PC-9 (cell line): ENCODE results near the gene FUT1.

Experiments
- EZH2 ChIP-seq: fragments of 200-600 bp; sonication (generic); IDR thresholded peaks from 2 replicates; pipeline ENCODE4 v1.8.0; 2017; ENCODE audit warnings: antibody characterized with exemption, low read depth
- TF ChIP-seq, protein P1 (sequence below): fragments of 200-600 bp; sonication (generic); conservative IDR thresholded peaks from 2 replicates; pipeline ENCODE4 v1.6.1; 2017; ENCODE audit warnings: mixed run types, antibody characterized with exemption, mild to moderate bottlenecking, moderate library complexity

DNA sequence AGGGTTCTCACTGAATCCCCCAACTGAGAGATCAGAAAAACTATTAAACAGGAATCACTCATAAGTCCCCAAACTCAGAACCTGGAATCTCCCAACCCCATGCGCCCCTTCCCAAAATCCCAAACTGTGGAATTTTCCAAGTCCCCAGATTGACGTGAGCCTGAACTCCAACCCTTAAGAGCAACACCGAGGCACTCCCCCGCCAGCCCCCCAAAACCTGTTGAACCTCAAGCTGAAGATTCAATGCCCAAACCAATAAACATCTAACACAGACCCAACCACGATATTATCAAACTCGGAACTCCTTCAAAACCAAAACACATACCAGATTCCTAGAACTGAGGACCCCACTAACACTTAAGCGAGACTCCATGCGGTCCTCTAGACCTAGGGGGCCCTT is 6.3 kb downstream of the FUT1 start:
- TF ChIP-seq, protein P1, sequence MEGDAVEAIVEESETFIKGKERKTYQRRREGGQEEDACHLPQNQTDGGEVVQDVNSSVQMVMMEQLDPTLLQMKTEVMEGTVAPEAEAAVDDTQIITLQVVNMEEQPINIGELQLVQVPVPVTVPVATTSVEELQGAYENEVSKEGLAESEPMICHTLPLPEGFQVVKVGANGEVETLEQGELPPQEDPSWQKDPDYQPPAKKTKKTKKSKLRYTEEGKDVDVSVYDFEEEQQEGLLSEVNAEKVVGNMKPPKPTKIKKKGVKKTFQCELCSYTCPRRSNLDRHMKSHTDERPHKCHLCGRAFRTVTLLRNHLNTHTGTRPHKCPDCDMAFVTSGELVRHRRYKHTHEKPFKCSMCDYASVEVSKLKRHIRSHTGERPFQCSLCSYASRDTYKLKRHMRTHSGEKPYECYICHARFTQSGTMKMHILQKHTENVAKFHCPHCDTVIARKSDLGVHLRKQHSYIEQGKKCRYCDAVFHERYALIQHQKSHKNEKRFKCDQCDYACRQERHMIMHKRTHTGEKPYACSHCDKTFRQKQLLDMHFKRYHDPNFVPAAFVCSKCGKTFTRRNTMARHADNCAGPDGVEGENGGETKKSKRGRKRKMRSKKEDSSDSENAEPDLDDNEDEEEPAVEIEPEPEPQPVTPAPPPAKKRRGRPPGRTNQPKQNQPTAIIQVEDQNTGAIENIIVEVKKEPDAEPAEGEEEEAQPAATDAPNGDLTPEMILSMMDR: no peak
- no peak for TF ChIP-seq EZH2
